Endodermal cell (in vitro differentiated cells): ENCODE measurements around the gene KCNH3. TPM values are rescaled to one million over a fixed set of nuclear protein-coding genes. Genes with fewer than 3 reads are reported as not detected.

Source experiments
- DNase-seq: peaks from one replicate; pipeline ENCODE4 v3.0.0-alpha.2; 2017
- H3K27ac ChIP-seq: 2 replicates; pipeline ENCODE4 v1.5.1; 2013; ENCODE audit warnings: mild to moderate bottlenecking, low read depth, low read length, moderate library complexity
- H3K27me3 ChIP-seq: 2 replicates; pipeline ENCODE4 v1.6.1; 2013; ENCODE audit warnings: mild to moderate bottlenecking, low read length, moderate library complexity; ENCODE audit not compliant: insufficient read depth, control insufficient read depth, poor library complexity, severe bottlenecking
- H3K36me3 ChIP-seq: 2 replicates; pipeline ENCODE4 v1.7.0; 2013; ENCODE audit warnings: mild to moderate bottlenecking, low read length, moderate library complexity; ENCODE audit not compliant: control insufficient read depth, insufficient read depth
- H3K4me1 ChIP-seq: one replicate; pipeline ENCODE4 v1.7.0; 2013; ENCODE audit warnings: low read length; ENCODE audit not compliant: control insufficient read depth, insufficient read depth
- H3K4me3 ChIP-seq: 2 replicates; pipeline ENCODE4 v1.5.1; 2013; ENCODE audit warnings: mild to moderate bottlenecking, low read length, moderate library complexity
- H3K9ac ChIP-seq: 2 replicates; pipeline ENCODE4 v1.6.1; 2013; ENCODE audit warnings: mild to moderate bottlenecking, low read length, moderate library complexity; ENCODE audit not compliant: poor library complexity, severe bottlenecking; ENCODE audit errors: extremely low read depth
- H3K9me3 ChIP-seq: 2 replicates; pipeline ENCODE4 v1.6.1; 2013; ENCODE audit warnings: mild to moderate bottlenecking, low read length, moderate library complexity; ENCODE audit not compliant: control insufficient read depth
- H3K27ac Mint-ChIP-seq: 2 replicates; pipeline ENCODE4 v1.8.0; 2020; ENCODE audit warnings: mixed read lengths
- H3K27me3 Mint-ChIP-seq: 2 replicates; pipeline ENCODE4 v1.8.0; 2021; ENCODE audit warnings: mild to moderate bottlenecking, mixed read lengths; ENCODE audit not compliant: insufficient read depth
- H3K36me3 Mint-ChIP-seq: 2 replicates; pipeline ENCODE4 v1.8.0; 2020; ENCODE audit warnings: low read depth, mixed read lengths
- H3K4me1 Mint-ChIP-seq: 2 replicates; pipeline ENCODE4 v1.8.0; 2020; ENCODE audit warnings: mixed read lengths
- H3K4me3 Mint-ChIP-seq: 2 replicates; pipeline ENCODE4 v1.8.0; 2020; ENCODE audit warnings: mild to moderate bottlenecking, moderate library complexity, mixed read lengths
- H3K9me3 Mint-ChIP-seq: 2 replicates; pipeline ENCODE4 v1.8.0; 2020; ENCODE audit warnings: mild to moderate bottlenecking, mixed read lengths
- WGBS, 2 experiments: methylation state at CpG; one replicate each; pipeline versions ENCODE4 v1.1.5 to v1.1.7; 2013; ENCODE audit warnings: missing lambda C conversion rate in 2 of 2, mixed read lengths in 1 of 2; ENCODE audit not compliant: insufficient coverage in 1 of 2, insufficient read length in 1 of 2; 5-methylcytosine and 5-hydroxymethylcytosine counted together
- total RNA-seq, 2 donors: library from RNA; stranded (reverse); fragmentation: NEBNext Ultra II Directional in 1 of 2; extraction: Animal tissue kit (Norgen Biotek cat#: 25700) in 1 of 2; gene quantifications; 2 replicates in 1 of 2; 3 replicates in 1 of 2; pipeline ENCODE4 v1.2.1, GENCODE V29; 2021
- TF ChIP-seq, protein P1 (sequence below): fragments of 200-600 bp; sonication (generic); conservative IDR thresholded peaks from 2 replicates; pipeline ENCODE4 v1.5.0; 2021; ENCODE audit warnings: antibody characterized with exemption, mild to moderate bottlenecking

Gene KCNH3
- total RNA-seq, 2 donors from 2014 or later, result 1.00 to 1.5 TPM

GRCh38 chr12:49548481-49548821 is 9.6 kb downstream of the KCNH3 start:
- H3K9me3 ChIP-seq, result no peaks in the 10 kb centered on the region
- DNase-seq, result no peak
- H3K4me1 ChIP-seq, result peaks cover 7% of the 10 kb centered on the region
- no peak overlapping the region for H3K4me3 Mint-ChIP-seq
- H3K9ac ChIP-seq, result no peak overlapping the region
- H3K27ac ChIP-seq, result no peak overlapping the region
- TF ChIP-seq, protein P1, sequence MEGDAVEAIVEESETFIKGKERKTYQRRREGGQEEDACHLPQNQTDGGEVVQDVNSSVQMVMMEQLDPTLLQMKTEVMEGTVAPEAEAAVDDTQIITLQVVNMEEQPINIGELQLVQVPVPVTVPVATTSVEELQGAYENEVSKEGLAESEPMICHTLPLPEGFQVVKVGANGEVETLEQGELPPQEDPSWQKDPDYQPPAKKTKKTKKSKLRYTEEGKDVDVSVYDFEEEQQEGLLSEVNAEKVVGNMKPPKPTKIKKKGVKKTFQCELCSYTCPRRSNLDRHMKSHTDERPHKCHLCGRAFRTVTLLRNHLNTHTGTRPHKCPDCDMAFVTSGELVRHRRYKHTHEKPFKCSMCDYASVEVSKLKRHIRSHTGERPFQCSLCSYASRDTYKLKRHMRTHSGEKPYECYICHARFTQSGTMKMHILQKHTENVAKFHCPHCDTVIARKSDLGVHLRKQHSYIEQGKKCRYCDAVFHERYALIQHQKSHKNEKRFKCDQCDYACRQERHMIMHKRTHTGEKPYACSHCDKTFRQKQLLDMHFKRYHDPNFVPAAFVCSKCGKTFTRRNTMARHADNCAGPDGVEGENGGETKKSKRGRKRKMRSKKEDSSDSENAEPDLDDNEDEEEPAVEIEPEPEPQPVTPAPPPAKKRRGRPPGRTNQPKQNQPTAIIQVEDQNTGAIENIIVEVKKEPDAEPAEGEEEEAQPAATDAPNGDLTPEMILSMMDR, result no peak
- no peaks in the 10 kb centered on the region for H3K36me3 Mint-ChIP-seq
- no peaks in the 10 kb centered on the region for H3K36me3 ChIP-seq
- H3K4me3 ChIP-seq, result no peak overlapping the region
- H3K27me3 ChIP-seq, result peaks cover 57% of the 10 kb centered on the region
- no peak overlapping the region for H3K27ac Mint-ChIP-seq
- WGBS, 2 experiments, result 92 to 100% methylated on average over 1 to 8 of the region's 8 CpGs
- peaks cover 85% of the 10 kb centered on the region for H3K27me3 Mint-ChIP-seq
- peaks cover 25% of the 10 kb centered on the region for H3K4me1 Mint-ChIP-seq
- no peaks in the 10 kb centered on the region for H3K9me3 Mint-ChIP-seq

DNA sequence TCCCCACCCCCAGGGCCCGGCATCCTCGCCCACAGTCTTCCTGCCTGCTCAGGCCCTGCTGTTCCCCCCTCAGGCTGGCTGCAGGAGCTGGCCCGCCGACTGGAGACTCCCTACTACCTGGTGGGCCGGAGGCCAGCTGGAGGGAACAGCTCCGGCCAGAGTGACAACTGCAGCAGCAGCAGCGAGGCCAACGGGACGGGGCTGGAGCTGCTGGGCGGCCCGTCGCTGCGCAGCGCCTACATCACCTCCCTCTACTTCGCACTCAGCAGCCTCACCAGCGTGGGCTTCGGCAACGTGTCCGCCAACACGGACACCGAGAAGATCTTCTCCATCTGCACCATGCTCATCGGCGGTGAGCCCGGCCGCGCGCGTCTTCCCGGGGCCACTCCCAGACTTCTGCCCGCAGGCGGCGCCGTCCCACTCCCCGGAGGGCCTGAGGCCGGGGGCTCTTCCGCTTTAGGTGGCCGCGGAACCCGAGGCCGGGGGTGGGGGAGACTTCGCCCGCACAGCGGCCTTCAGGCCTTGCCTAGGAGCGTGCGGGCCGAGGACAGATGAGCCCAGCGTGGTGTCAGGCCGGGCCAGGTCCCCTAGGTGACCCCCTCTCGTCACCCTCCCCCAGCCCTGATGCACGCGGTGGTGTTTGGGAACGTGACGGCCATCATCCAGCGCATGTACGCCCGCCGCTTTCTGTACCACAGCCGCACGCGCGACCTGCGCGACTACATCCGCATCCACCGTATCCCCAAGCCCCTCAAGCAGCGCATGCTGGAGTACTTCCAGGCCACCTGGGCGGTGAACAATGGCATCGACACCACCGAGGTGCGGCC is 10.2 kb downstream of the KCNH3 start:
- 50 to 67% methylated on average over 32 to 70 of the region's 70 CpGs for WGBS, 2 experiments
- Histone ChIP-seq H3K9ac (no peak overlapping the region), H3K36me3 (no peaks in the 10 kb centered on the region), H3K4me1 (peaks cover 7% of the 10 kb centered on the region), H3K9me3 (no peaks in the 10 kb centered on the region), H3K27me3 (peaks cover 51% of the 10 kb centered on the region), H3K27ac (no peak overlapping the region), H3K4me3 (no peak overlapping the region)
- Mint-ChIP-seq H3K27me3 (peaks cover 80% of the 10 kb centered on the region), H3K27ac (no peak overlapping the region), H3K4me1 (peaks cover 31% of the 10 kb centered on the region), H3K36me3 (no peaks in the 10 kb centered on the region), H3K4me3 (peak overlapping the region; percentile 47), H3K9me3 (no peaks in the 10 kb centered on the region)
- DNase-seq, result peak; percentile 87
- TF ChIP-seq, protein P1, result peak; percentile 75

- no peaks in the 10 kb centered on the region for H3K36me3 ChIP-seq
- H3K27ac Mint-ChIP-seq, result peak overlapping the region; percentile 77
- TF ChIP-seq, protein P1, result no peak
- no peak overlapping the region for H3K4me3 ChIP-seq
- peaks cover 27% of the 10 kb centered on the region for H3K4me1 Mint-ChIP-seq
- peaks cover 70% of the 10 kb centered on the region for H3K27me3 Mint-ChIP-seq
- peak overlapping the region; percentile 47 for H3K4me3 Mint-ChIP-seq
- no peak overlapping the region for H3K27ac ChIP-seq
- 90 to 95% methylated on average over 11 to 28 of the region's 28 CpGs for WGBS, 2 experiments
- DNase-seq, result peak; percentile 56
- H3K9me3 ChIP-seq, result no peaks in the 10 kb centered on the region
- H3K4me1 ChIP-seq, result peaks cover 7% of the 10 kb centered on the region
- no peaks in the 10 kb centered on the region for H3K36me3 Mint-ChIP-seq
- H3K9me3 Mint-ChIP-seq, result no peaks in the 10 kb centered on the region
- H3K9ac ChIP-seq, result no peak overlapping the region
- peaks cover 41% of the 10 kb centered on the region for H3K27me3 ChIP-seq
Observed at GRCh38 chr12:49549735-49550692, 11.2 kb downstream of the KCNH3 start.
